ENCODE data around the gene PLCL2. TPM values are rescaled to one million over a fixed set of nuclear protein-coding genes. Genes with fewer than 3 reads are reported as not detected.

PLCL2 gene
- total RNA-seq, 1 donor from 2014 or later: 11.3 TPM

- H3K36me3 Mint-ChIP-seq (ENCODE audit: insufficient read depth): peaks cover 4% of the 10 kb centered on the region
- no peaks in the 10 kb centered on the region for H3K27me3 Mint-ChIP-seq
- no peak overlapping the region for H3K4me3 Mint-ChIP-seq (ENCODE audit: low read depth)
- no peaks in the 10 kb centered on the region for H3K9me3 Mint-ChIP-seq (ENCODE audit: low read depth)
- no peak for TF ChIP-seq CTCF (IDR thresholded peaks at IDR 0.05; ENCODE audit: unreplicated experiment)
- no peaks in the 10 kb centered on the region for H3K4me1 Mint-ChIP-seq (ENCODE audit: low read depth)
- no peak for DNase-seq (ENCODE audit: low spot score, unreplicated experiment)
- H3K27ac Mint-ChIP-seq: no peak overlapping the region
These were observed 181.1 kb downstream of the PLCL2 start for GRCh38 chr3:17065881-17066280.

GRCh38 chr3:17069754-17070153, 185.0 kb downstream of the PLCL2 start:
- H3K27me3 Mint-ChIP-seq: no peaks in the 10 kb centered on the region
- no peaks in the 10 kb centered on the region for H3K9me3 Mint-ChIP-seq (ENCODE audit: low read depth)
- no peak for DNase-seq (ENCODE audit: low spot score, unreplicated experiment)
- H3K36me3 Mint-ChIP-seq (ENCODE audit: insufficient read depth): peaks cover 4% of the 10 kb centered on the region
- H3K4me3 Mint-ChIP-seq (ENCODE audit: low read depth): no peak overlapping the region
- H3K27ac Mint-ChIP-seq: no peak overlapping the region
- no peak for TF ChIP-seq CTCF (IDR thresholded peaks at IDR 0.05; ENCODE audit: unreplicated experiment)
- no peaks in the 10 kb centered on the region for H3K4me1 Mint-ChIP-seq (ENCODE audit: low read depth)

- TF ChIP-seq CTCF (IDR thresholded peaks at IDR 0.05; ENCODE audit: unreplicated experiment): no peak
These were observed 185.6 kb downstream of the PLCL2 start for GRCh38 chr3:17070161-17070959.

GRCh38 chr3:17074559-17074958, 189.8 kb downstream of the PLCL2 start:
- H3K27ac Mint-ChIP-seq: no peak overlapping the region
- no peaks in the 10 kb centered on the region for H3K27me3 Mint-ChIP-seq
- no peak for TF ChIP-seq CTCF (IDR thresholded peaks at IDR 0.05; ENCODE audit: unreplicated experiment)
- no peak for DNase-seq (ENCODE audit: low spot score, unreplicated experiment)
- H3K4me1 Mint-ChIP-seq (ENCODE audit: low read depth): no peaks in the 10 kb centered on the region
- peaks cover 4% of the 10 kb centered on the region for H3K36me3 Mint-ChIP-seq (ENCODE audit: insufficient read depth)
- H3K9me3 Mint-ChIP-seq (ENCODE audit: low read depth): peaks cover 4% of the 10 kb centered on the region
- H3K4me3 Mint-ChIP-seq (ENCODE audit: low read depth): no peak overlapping the region

More at GRCh38 chr3:17070161-17070959, 185.6 kb downstream of the PLCL2 start:
- Mint-ChIP-seq H3K9me3 (ENCODE audit: low read depth) (no peaks in the 10 kb centered on the region), H3K27me3 (no peaks in the 10 kb centered on the region), H3K27ac (no peak overlapping the region), H3K4me3 (ENCODE audit: low read depth) (no peak overlapping the region), H3K4me1 (ENCODE audit: low read depth) (no peaks in the 10 kb centered on the region), H3K36me3 (ENCODE audit: insufficient read depth) (peaks cover 4% of the 10 kb centered on the region)
- no peak for DNase-seq (ENCODE audit: low spot score, unreplicated experiment)

- no peak for TF ChIP-seq CTCF (IDR thresholded peaks at IDR 0.05; ENCODE audit: unreplicated experiment)
- DNase-seq (ENCODE audit: low spot score, unreplicated experiment): no peak
- Mint-ChIP-seq H3K4me3 (ENCODE audit: low read depth) (no peak overlapping the region), H3K9me3 (ENCODE audit: low read depth) (peaks cover 4% of the 10 kb centered on the region), H3K27ac (no peak overlapping the region), H3K4me1 (ENCODE audit: low read depth) (no peaks in the 10 kb centered on the region), H3K27me3 (no peaks in the 10 kb centered on the region), H3K36me3 (ENCODE audit: insufficient read depth) (peaks cover 4% of the 10 kb centered on the region)
These were observed 190.6 kb downstream of the PLCL2 start for GRCh38 chr3:17075358-17075757.
